Gastroesophageal sphincter (tissue), 3 donors: ENCODE results near the gene PTPN6.

Source experiments
- CTCF ChIP-seq, 4 experiments: fragments of 200-600 bp in 2 of 4; fragments of 450-650 bp in 2 of 4; sonication (generic) in 1 of 4; IDR thresholded peaks; one replicate each; pipeline ENCODE4 v1.5.1; 2017 to 2019; ENCODE audit warnings: antibody characterized with exemption in 4 of 4, mild to moderate bottlenecking in 2 of 4, moderate library complexity in 2 of 4
- POLR2A ChIP-seq, 2 donors: fragments of 450-650 bp; IDR thresholded peaks; one replicate each; pipeline ENCODE4 v1.6.1; 2017; ENCODE audit warnings: antibody characterized with exemption in 2 of 2, mild to moderate bottlenecking in 2 of 2, moderate library complexity in 1 of 2
- POLR2AphosphoS5 ChIP-seq: sonication (generic); formaldehyde crosslinking; IDR thresholded peaks from one replicate; pipeline ENCODE4 v1.6.1; 2017; ENCODE audit warnings: antibody characterized with exemption

- TF ChIP-seq POLR2A (IDR thresholded peaks at IDR 0.05) (no peak), CTCF (IDR thresholded peaks at IDR 0.05) (no peak), POLR2AphosphoS5 (no peak)
These were observed 9.9 kb upstream of the PTPN6 start for GRCh38 chr12:6941267-6941666.
